ENCODE results near the gene DLGAP1.
"Not testable (repeated sequence)": the region's sequence is repeated elsewhere in the genome, so short reads cannot be mapped to it uniquely, and the experiment has no call there.

Gene DLGAP1

DNA sequence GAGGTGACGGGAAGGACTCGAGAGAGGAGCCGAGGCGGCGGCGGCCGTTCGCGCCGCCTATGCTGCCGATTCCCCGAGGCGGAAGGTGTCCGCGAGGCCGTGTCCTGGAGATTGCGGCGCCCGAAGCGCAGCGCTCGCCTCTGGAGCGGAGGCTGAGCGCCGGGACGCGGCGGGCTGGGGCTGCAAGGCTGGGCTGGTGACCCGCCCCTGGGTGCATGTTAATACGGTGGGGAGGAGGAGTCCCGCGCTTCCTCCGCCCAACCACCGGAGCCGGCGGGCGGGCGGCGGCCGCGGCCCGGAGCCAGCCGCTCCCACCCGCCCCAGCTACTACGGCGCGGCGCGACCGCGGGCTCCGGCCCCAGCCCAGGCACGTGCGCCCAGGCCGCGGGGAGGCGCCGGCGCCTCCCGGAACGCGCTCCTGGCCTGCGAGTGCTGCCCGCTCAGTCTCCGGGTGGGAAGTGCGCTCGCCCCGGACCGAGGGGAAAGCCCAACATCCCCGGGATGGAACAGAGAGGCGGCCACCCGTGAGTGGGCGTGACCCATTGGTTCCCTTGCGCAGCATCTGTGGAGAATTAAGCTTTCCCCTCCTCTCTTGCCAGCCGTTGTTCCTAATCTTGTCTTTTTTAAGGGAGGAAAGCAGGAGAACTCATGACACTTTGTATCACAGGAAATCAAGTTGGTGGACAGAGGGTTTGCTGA is at the start of gene DLGAP1:
TSS of gene DLGAP1 (minus strand) at position 195 of the 699 bp plus-strand sequence.
- peak; percentile 37 for DNase-seq

- DNase-seq, result not testable (repeated sequence)
Measured at GRCh38 chr18:4494703-4495284, 39.7 kb upstream of the DLGAP1 start.

- DNase-seq, result no peak
Measured at GRCh38 chr18:4468511-4468910, 13.4 kb upstream of the DLGAP1 start.

DNA sequence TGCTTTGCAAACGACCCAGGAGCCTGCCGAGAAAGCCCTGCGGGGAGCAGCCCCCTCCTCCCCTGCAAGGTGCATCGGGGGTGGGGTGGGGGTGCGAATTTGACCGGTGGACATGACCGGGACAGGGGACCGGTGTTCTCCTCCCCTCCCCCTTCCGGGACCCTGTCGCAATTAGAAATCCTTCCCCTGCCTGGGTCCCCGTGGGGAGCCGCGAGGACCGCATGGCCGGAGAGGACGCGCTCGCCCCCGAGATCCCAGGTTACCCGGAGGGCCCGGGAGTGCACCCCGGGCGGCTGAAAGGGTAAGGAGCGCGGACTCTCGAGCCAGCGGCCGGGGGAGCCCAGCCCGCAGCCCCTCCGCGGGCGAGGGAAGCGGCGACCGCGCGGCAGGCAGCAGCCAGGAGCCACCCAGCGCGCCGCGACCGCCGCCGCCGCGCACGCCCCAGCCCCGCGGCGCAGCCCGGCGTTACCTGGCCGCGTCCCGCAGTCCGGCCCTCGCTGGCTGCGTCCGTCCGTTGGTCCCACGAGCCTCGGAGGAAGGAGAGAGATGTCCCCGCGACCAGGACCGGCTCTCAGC is 482 bp downstream of the DLGAP1 start:
- DNase-seq, result no peak

- no peak for DNase-seq
Measured at GRCh38 chr18:4453874-4454536, 1.1 kb downstream of the DLGAP1 start.

DNA sequence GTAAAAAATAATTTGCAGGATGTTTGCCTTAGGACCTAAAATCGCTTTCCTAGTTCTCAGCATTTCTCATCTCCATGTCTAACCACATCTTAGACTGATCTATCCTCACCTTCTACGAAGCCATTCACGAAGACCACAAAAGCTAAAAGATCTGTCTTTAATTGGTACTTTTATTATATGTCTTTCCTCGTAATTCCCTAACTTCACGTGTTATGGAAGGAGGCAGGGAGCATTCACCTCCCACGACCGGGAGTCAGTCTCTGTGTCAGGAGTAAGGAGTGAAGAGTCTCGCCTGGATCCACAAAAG is 1.6 kb downstream of the DLGAP1 start:
- DNase-seq, result no peak

DNA sequence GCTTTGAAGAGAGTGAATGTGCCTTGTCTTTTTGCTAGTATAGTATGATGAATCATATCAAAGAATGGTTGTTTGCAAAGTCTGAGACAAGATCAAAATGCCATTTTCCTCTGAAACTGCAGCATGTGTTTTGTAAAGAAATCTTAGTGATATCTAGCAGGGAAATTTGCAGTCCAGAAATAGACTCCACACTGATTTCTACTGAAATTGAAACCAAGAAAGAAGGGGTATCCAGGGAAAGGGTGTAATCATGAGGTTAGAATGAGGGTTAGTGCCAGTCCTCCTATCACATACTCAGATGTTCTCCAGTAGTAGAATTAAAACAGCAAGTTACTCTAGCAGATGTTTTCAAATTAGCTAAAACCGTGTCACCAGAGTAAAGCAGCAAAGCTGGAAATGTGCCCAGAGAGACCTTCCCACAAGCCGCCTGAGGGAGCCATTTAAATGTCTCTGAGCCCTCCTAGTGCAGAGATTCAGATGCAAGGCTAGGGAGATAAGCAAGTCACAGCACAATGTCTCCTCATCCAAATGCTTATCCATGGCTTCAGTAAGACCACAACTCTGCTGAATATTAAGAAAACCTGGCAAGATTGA is 4.9 kb downstream of the DLGAP1 start:
- peak; percentile 8 for DNase-seq

DNA sequence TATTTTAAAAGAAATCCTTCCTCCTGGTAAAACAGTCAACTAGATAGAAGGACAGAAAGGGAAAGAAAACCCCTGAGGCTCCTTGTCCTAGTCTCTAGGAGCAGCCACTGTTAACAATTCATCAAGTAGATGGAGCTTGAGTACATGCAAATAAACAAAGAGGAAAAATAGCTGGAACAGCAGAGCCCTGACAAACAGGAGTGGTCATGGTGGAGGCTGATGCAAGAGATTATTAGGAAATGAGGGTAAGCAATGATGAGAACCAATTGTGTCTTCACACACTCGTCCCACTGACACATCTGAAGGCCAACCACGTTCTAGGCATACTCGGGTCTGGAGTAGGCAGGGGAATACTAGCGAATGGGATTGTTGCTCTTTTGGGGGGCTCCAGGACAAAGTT is 9.2 kb downstream of the DLGAP1 start:
- no peak for DNase-seq

DNA sequence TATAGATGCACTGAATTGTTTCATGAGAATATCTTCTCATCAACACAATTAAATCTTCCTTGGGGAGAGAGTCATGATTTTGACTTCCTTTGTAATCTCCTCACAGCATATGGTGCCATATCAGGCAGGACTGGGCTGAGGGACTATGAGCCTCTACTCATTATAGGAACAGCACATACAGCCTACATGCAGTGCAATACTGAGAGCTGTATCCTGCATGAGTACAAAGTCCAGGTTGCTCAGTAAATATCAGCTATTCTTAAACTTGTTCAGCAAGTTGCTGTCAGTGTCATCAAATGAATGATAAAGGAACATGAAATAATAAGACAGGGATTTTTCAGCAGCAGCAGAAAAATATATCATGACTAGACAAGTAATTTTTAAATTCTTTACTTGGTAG is 10.8 kb downstream of the DLGAP1 start:
- DNase-seq, result no peak

- no peak for DNase-seq
Measured at GRCh38 chr18:4441098-4441497, 14.0 kb downstream of the DLGAP1 start.

DNA sequence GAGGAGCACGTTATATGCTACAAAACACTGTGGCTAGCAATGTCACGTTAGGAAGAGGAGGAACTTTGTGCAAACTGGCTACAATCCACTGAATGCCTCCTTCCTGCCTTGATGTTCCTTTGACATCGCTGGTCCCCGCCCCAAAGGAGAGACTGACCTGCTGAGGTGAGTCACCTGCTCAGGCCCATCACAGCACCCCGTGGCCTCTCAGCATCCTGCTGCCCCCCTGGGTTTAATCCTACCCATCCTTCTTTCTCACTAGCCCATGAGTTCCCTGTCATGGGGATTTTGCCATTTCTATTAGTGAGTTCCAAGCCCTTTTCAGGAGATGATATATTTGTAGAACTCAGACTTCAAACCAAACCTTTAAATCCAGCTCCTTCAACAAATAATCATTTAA is 16.2 kb downstream of the DLGAP1 start:
- DNase-seq, result no peak

- DNase-seq, result no peak
Measured at GRCh38 chr18:4433717-4434116, 21.4 kb downstream of the DLGAP1 start.

DNA sequence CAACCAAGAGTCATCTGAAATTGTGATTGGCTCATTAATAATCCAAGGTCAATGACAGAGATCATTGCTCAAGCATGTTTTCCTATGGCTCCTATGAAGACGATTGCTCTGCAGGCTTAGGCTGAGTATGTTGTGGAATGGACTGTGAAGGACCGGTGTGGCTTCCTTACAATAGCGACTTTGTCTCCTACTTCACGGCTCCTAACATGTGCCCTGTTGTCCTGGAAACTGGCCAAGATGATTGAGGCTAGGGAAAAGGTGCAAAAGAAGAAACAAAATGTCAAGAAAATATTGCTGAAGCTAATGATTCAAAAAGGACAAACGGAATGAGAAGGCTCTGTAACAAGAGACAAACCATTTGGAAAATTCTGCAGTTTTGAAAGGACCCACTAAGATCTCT is 24.3 kb downstream of the DLGAP1 start:
- no peak for DNase-seq

DNA sequence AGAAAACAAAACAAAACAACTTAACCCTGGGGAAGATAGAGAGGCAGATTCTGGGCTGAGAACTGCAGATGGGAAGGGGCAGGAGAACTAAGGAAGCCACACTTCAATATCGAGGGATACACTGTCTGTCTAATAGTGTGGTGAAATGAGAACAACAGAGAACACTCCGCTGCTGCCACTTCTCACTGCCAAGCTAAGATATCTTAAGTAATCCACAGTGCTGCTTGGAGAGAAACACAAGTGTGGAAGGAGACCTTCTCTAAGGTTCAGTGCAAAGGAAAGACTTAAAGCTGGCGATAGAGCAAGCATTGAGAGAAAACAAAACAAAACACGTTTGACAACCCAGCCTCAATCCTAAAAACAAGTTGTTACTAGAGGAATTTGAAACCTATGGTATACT is 37.4 kb downstream of the DLGAP1 start:
- DNase-seq, result no peak

GRCh38 chr18:4416976-4417375 is 38.1 kb downstream of the DLGAP1 start:
- DNase-seq, result no peak

DNA sequence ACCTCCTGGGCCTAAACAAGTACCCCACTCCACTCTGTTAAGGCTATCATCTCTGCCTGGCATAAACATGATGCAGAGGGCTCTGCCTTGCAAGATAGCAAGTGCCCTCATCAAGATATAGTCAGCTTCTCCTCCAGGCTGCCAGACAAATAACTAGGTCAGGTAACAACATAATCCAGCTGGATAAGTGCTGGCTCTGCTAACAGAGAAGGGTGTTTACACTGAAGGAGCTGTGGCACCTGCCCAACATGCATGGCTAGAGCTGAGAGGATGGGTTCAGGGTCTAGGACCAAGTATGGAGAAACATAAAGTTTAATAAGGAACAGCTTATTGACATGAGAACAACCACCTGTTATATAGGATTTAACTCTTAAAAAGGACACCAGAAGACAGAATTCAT is 42.8 kb downstream of the DLGAP1 start:
- DNase-seq, result no peak

- no peak for DNase-seq
Measured at GRCh38 chr18:4406856-4407255, 48.3 kb downstream of the DLGAP1 start.

GRCh38 chr18:4405965-4406364 is 49.1 kb downstream of the DLGAP1 start:
- no peak for DNase-seq

DNA sequence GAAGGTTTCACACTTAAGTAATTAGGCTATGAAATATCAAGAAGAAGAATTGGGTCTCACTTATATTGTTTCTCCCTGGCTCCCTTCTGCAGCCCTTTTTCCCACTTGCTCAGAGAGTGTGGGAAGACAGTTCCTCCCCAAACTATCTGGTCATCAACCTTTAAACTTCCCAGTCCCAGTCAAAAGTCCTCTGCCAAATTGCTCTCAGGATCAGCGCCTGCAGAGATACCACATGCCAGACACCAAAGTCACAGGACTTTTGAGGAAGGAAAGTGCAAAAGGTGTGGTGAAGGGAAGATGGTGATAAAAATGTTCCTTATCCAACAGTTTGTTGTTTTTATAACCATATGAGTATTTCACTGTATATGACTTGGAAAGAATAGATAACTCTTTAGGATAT is 51.3 kb downstream of the DLGAP1 start:
- no peak for DNase-seq

DNA sequence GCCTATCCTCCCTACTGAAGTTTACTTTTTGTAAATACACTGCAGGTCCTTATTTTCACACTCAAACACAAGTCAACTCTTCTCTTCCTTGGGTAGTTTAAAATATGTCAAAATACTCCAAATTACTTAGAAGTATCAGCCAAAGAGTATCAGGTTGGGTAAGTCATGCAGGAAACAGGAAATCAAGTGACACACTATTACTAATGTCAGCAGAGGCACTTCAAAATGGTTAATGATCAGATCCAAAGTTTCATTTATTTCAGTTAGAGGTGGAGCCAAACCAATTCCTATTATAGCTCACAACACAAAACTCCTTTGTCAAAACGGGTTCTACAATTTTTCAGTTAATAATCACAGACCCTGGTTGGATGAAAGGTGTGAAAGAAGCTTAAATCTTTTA is 54.2 kb downstream of the DLGAP1 start:
- no peak for DNase-seq

DNA sequence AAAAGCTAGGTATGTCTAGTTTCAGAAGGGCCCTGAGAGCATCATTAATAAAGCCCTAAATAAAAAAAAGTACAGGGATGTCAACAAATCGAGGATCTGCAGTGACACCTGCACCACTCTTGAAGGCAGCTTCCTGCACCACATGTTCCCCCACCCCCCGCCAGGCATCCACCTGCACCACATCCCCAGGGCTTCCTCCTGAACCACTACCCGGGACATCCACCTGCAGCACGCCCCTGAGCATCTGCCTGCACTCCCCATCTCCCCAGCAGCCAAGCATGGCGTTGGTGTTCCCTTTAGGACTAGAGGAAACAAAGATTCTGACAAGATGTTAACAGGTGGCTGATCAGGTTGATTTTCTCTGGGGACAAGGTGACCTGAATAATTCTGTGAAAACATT is 55.2 kb downstream of the DLGAP1 start:
- DNase-seq, result no peak

- no peak for DNase-seq
Measured at GRCh38 chr18:4394700-4395099, 60.4 kb downstream of the DLGAP1 start.

- DNase-seq, result no peak
Measured at GRCh38 chr18:4391859-4392258, 63.2 kb downstream of the DLGAP1 start.

DNA sequence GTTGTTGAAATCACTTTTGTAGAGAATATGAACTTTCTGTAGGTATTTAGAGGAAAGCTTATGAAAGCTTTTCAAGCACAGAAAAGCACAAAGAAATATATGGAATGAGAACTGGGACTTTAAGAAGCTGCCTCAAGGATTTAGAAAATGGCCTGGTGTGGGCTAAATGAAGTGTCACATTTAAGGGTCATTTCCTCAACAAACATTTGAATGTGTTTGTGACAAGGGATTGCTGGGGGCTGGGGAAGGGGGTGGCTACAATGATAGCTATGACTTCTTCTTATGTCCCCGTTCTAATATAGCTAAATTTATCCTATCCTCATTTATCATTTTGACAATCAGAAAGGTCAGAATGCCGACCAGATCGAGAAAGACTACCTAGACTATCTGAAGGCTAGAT is 69.2 kb downstream of the DLGAP1 start:
- no peak for DNase-seq

Data from RPMI8226 (cell line).